Activated CD4-positive, alpha-beta T cell treated with anti-CD3 and anti-CD28 coated beads, Interleukin-2, amount 10 ng/mL, durations not matched to agents 24 days and 14 days (primary cell): ENCODE results near the gene CHFR. TPM values are rescaled to one million over a fixed set of nuclear protein-coding genes. Genes with fewer than 3 reads are reported as not detected.
A peak's percentile ranks its signal among the peaks of the same experiment; 100 is the strongest.
"Not testable (repeated sequence)": the region's sequence is repeated elsewhere in the genome, so short reads cannot be mapped to it uniquely, and the experiment has no call there.

Experiments used
- DNase-seq: peaks from one replicate; pipeline ENCODE4 v3.0.0; 2022
- H3K27ac Mint-ChIP-seq: one replicate; pipeline ENCODE4 v1.8.0; 2022; ENCODE audit warnings: mild to moderate bottlenecking, mixed read lengths
- H3K27me3 Mint-ChIP-seq: one replicate; pipeline ENCODE4 v1.8.0; 2022; ENCODE audit warnings: mixed read lengths
- H3K36me3 Mint-ChIP-seq: one replicate; pipeline ENCODE4 v1.8.0; 2022; ENCODE audit warnings: low read depth, mild to moderate bottlenecking, mixed read lengths
- H3K4me1 Mint-ChIP-seq: one replicate; pipeline ENCODE4 v1.8.0; 2021; ENCODE audit warnings: mixed read lengths
- H3K4me3 Mint-ChIP-seq: one replicate; pipeline ENCODE4 v1.8.0; 2022; ENCODE audit warnings: mild to moderate bottlenecking, moderate library complexity, mixed read lengths
- H3K9me3 Mint-ChIP-seq: one replicate; pipeline ENCODE4 v1.8.0; 2021; ENCODE audit warnings: mixed read lengths
- intact Hi-C: fragments of 100-400 bp; cut with micrococcal nuclease; formaldehyde crosslinking; loops from one replicate; pipeline ENCODE4 v1.15.1; 2023
- total RNA-seq: library from RNA; stranded (reverse); gene quantifications from 2 replicates; pipeline ENCODE4 v1.2.3, GENCODE V29; 2022

The CHFR gene
- total RNA-seq, 1 donor from 2014 or later, result 60.7 TPM

- peak; percentile 98 for DNase-seq
- Mint-ChIP-seq H3K9me3 (no peaks in the 10 kb centered on the region), H3K27me3 (no peaks in the 10 kb centered on the region), H3K4me3 (peak within 1 kb of the TSS; percentile 98), H3K36me3 (peaks cover 58% of the 10 kb centered on the region), H3K27ac (peak within 1 kb of the TSS; percentile 100), H3K4me1 (peaks cover 30% of the 10 kb centered on the region)
- intact Hi-C loops, result loop anchor here (1.0 to 2.0 kb wide), 8 partner anchors 58 to 352 kb away; partner anchors contain the start of genes CHFR, PGAM5, POLE and PXMP2
Measured at GRCh38 chr12:132828706-132829534, 58.5 kb downstream of the CHFR start, which contains the start of gene GOLGA3. Gene GOLGA3, minus strand, starts transcription at chr12:132828869. Its CDS starts 6,741 bp downstream, at chr12:132822128.

GRCh38 chr12:132827763-132828703 is 59.4 kb downstream of the CHFR start:
- H3K36me3 Mint-ChIP-seq, result peaks cover 56% of the 10 kb centered on the region
- peak overlapping the region; percentile 98 for H3K4me3 Mint-ChIP-seq
- intact Hi-C loops, result loop anchor here (1.0 to 2.0 kb wide), 6 partner anchors 59 to 252 kb away; partner anchors contain the start of genes CHFR, PGAM5, POLE and PXMP2
- no peaks in the 10 kb centered on the region for H3K27me3 Mint-ChIP-seq
- peak; percentile 73 for DNase-seq
- no peaks in the 10 kb centered on the region for H3K9me3 Mint-ChIP-seq
- H3K27ac Mint-ChIP-seq, result peak overlapping the region; percentile 89
- H3K4me1 Mint-ChIP-seq, result peaks cover 26% of the 10 kb centered on the region

GRCh38 chr12:132825861-132826260 is 61.5 kb downstream of the CHFR start:
- H3K27me3 Mint-ChIP-seq, result no peaks in the 10 kb centered on the region
- DNase-seq, result no peak
- H3K27ac Mint-ChIP-seq, result peak overlapping the region; percentile 11
- H3K4me1 Mint-ChIP-seq, result peaks cover 26% of the 10 kb centered on the region
- peaks cover 57% of the 10 kb centered on the region for H3K36me3 Mint-ChIP-seq
- H3K9me3 Mint-ChIP-seq, result no peaks in the 10 kb centered on the region
- intact Hi-C loops, result no loop called here
- peak overlapping the region; percentile 35 for H3K4me3 Mint-ChIP-seq

- no peaks in the 10 kb centered on the region for H3K27me3 Mint-ChIP-seq
- no peaks in the 10 kb centered on the region for H3K9me3 Mint-ChIP-seq
- intact Hi-C loops, result no loop called here
- H3K4me1 Mint-ChIP-seq, result peaks cover 26% of the 10 kb centered on the region
- peaks cover 63% of the 10 kb centered on the region for H3K36me3 Mint-ChIP-seq
- no peak for DNase-seq
- no peak overlapping the region for H3K4me3 Mint-ChIP-seq
- no peak overlapping the region for H3K27ac Mint-ChIP-seq
Measured at GRCh38 chr12:132825089-132825488, 62.3 kb downstream of the CHFR start.

GRCh38 chr12:132824053-132824452 is 63.4 kb downstream of the CHFR start:
- H3K4me1 Mint-ChIP-seq, result peaks cover 22% of the 10 kb centered on the region
- H3K4me3 Mint-ChIP-seq, result no peak overlapping the region
- intact Hi-C loops, result no loop called here
- no peaks in the 10 kb centered on the region for H3K27me3 Mint-ChIP-seq
- H3K27ac Mint-ChIP-seq, result no peak overlapping the region
- DNase-seq, result no peak
- peaks cover 69% of the 10 kb centered on the region for H3K36me3 Mint-ChIP-seq
- H3K9me3 Mint-ChIP-seq, result no peaks in the 10 kb centered on the region

GRCh38 chr12:132818562-132818961 is 68.8 kb downstream of the CHFR start:
- Mint-ChIP-seq H3K36me3 (peaks cover 58% of the 10 kb centered on the region), H3K4me3 (no peak overlapping the region), H3K9me3 (no peaks in the 10 kb centered on the region), H3K4me1 (no peaks in the 10 kb centered on the region), H3K27me3 (no peaks in the 10 kb centered on the region), H3K27ac (no peak overlapping the region)
- intact Hi-C loops, result no loop called here
- DNase-seq, result no peak

GRCh38 chr12:132814232-132814631 is 73.2 kb downstream of the CHFR start:
- no peak overlapping the region for H3K4me3 Mint-ChIP-seq
- DNase-seq, result no peak
- H3K27me3 Mint-ChIP-seq, result no peaks in the 10 kb centered on the region
- H3K4me1 Mint-ChIP-seq, result peaks cover 7% of the 10 kb centered on the region
- H3K36me3 Mint-ChIP-seq, result peaks cover 56% of the 10 kb centered on the region
- H3K9me3 Mint-ChIP-seq, result no peaks in the 10 kb centered on the region
- H3K27ac Mint-ChIP-seq, result no peak overlapping the region
- intact Hi-C loops, result no loop called here

- Mint-ChIP-seq H3K4me1 (peaks cover 7% of the 10 kb centered on the region), H3K36me3 (peaks cover 58% of the 10 kb centered on the region), H3K9me3 (no peaks in the 10 kb centered on the region), H3K27me3 (no peaks in the 10 kb centered on the region), H3K4me3 (no peak overlapping the region), H3K27ac (no peak overlapping the region)
- DNase-seq, result no peak
- intact Hi-C loops, result no loop called here
Measured at GRCh38 chr12:132813443-132813842, 74.0 kb downstream of the CHFR start.

- intact Hi-C loops, result no loop called here
- Mint-ChIP-seq H3K9me3 (no peaks in the 10 kb centered on the region), H3K4me1 (peaks cover 9% of the 10 kb centered on the region), H3K27ac (no peak overlapping the region), H3K27me3 (no peaks in the 10 kb centered on the region), H3K4me3 (no peak overlapping the region), H3K36me3 (peaks cover 59% of the 10 kb centered on the region)
- no peak for DNase-seq
Measured at GRCh38 chr12:132812631-132813305, 74.6 kb downstream of the CHFR start.

- Mint-ChIP-seq H3K36me3 (peaks cover 64% of the 10 kb centered on the region), H3K4me1 (peaks cover 15% of the 10 kb centered on the region)
- H3K27ac Mint-ChIP-seq, H3K4me3 Mint-ChIP-seq, H3K9me3 Mint-ChIP-seq, H3K27me3 Mint-ChIP-seq, intact Hi-C loops: not testable (repeated sequence)
- DNase-seq, result peak; percentile 75
Measured at GRCh38 chr12:132809391-132809790, 78.0 kb downstream of the CHFR start.

GRCh38 chr12:132807295-132808092 is 79.9 kb downstream of the CHFR start:
- Mint-ChIP-seq H3K27ac (no peak overlapping the region), H3K36me3 (peaks cover 73% of the 10 kb centered on the region), H3K4me1 (peaks cover 11% of the 10 kb centered on the region), H3K9me3 (no peaks in the 10 kb centered on the region), H3K27me3 (no peaks in the 10 kb centered on the region), H3K4me3 (no peak overlapping the region)
- no peak for DNase-seq
- intact Hi-C loops, result no loop called here

- no peak for DNase-seq
- no peak overlapping the region for H3K4me3 Mint-ChIP-seq
- H3K27ac Mint-ChIP-seq, result no peak overlapping the region
- peaks cover 9% of the 10 kb centered on the region for H3K4me1 Mint-ChIP-seq
- no peaks in the 10 kb centered on the region for H3K9me3 Mint-ChIP-seq
- H3K27me3 Mint-ChIP-seq, result no peaks in the 10 kb centered on the region
- intact Hi-C loops, result no loop called here
- H3K36me3 Mint-ChIP-seq, result peaks cover 71% of the 10 kb centered on the region
Measured at GRCh38 chr12:132806857-132807256, 80.5 kb downstream of the CHFR start.

GRCh38 chr12:132804426-132804861 is 83.0 kb downstream of the CHFR start:
- no peak overlapping the region for H3K4me3 Mint-ChIP-seq
- peaks cover 8% of the 10 kb centered on the region for H3K4me1 Mint-ChIP-seq

More at GRCh38 chr12:132804426-132804861, 83.0 kb downstream of the CHFR start:
- DNase-seq, result no peak
- Mint-ChIP-seq H3K27ac (no peak overlapping the region), H3K9me3 (no peaks in the 10 kb centered on the region), H3K27me3 (no peaks in the 10 kb centered on the region), H3K36me3 (peaks cover 75% of the 10 kb centered on the region)
- intact Hi-C loops, result no loop called here
